Heart right ventricle (tissue), 16 donors: ENCODE data around the gene BPIFB4. TPM values are rescaled to one million over a fixed set of nuclear protein-coding genes. Genes with fewer than 3 reads are reported as not detected.

Source experiments
- ATAC-seq, 8 donors: fragments of 200-7000 bp; cut with Tn5 transposase; one replicate each; pipeline ENCODE4 v1.9.1; 2020; ENCODE audit warnings: mild to moderate bottlenecking in 8 of 8, moderate library complexity in 8 of 8, moderate number of reproducible peaks in 1 of 8
- DNase-seq, 2 donors: peaks; one replicate each; pipeline ENCODE4 v3.0.0-alpha.2; 2020
- H3K27ac ChIP-seq, 10 donors: fragments of 200-600 bp; sonication (generic) in 2 of 10; one replicate each; pipeline versions ENCODE4 v1.5.0 to v1.8.0; 2020 to 2022; ENCODE audit warnings: mild to moderate bottlenecking in 3 of 10
- H3K27me3 ChIP-seq, 7 donors: fragments of 200-600 bp; one replicate each; pipeline ENCODE4 v1.8.0; 2021 to 2022; ENCODE audit warnings: mild to moderate bottlenecking in 2 of 7
- H3K36me3 ChIP-seq, 9 donors: fragments of 200-600 bp; sonication (generic) in 1 of 9; one replicate each; pipeline versions ENCODE4 v1.5.0 to v1.8.0; 2020 to 2022; ENCODE audit warnings: mild to moderate bottlenecking in 2 of 9
- H3K4me1 ChIP-seq, 9 donors: fragments of 200-600 bp; sonication (generic) in 1 of 9; one replicate each; pipeline versions ENCODE4 v1.5.0 to v1.8.0; 2020 to 2022; ENCODE audit warnings: mild to moderate bottlenecking in 4 of 9
- H3K4me3 ChIP-seq, 10 donors: fragments of 200-600 bp; sonication (generic) in 2 of 10; one replicate each; pipeline versions ENCODE4 v1.5.0 to v1.8.0; 2020 to 2022; ENCODE audit warnings: mild to moderate bottlenecking in 7 of 10, moderate library complexity in 2 of 10
- H3K9me3 ChIP-seq, 11 donors: fragments of 200-600 bp in 10 of 11; sonication (generic) in 2 of 11; one replicate each; pipeline versions ENCODE4 v1.5.0 to v1.8.0; 2013 to 2022; ENCODE audit warnings: mild to moderate bottlenecking in 2 of 11, control low read depth in 1 of 11, moderate library complexity in 1 of 11
- CTCF ChIP-seq, 9 donors: fragments of 200-600 bp; sonication (generic) in 2 of 9; IDR thresholded peaks; one replicate each; pipeline versions ENCODE4 v1.5.0 to v1.8.0; 2021 to 2022; ENCODE audit warnings: antibody characterized with exemption in 9 of 9, mild to moderate bottlenecking in 5 of 9, moderate library complexity in 1 of 9
- WGBS, 2 donors: extraction: QIAGEN DNeasy Blood & Tissue Kit; methylation state at CpG; one replicate each; pipeline ENCODE4 v1.1.7; 2013; ENCODE audit warnings: inconsistent platforms in 1 of 2; 5-methylcytosine and 5-hydroxymethylcytosine counted together
- intact Hi-C, 10 donors: fragments of 100-400 bp; cut with DNase I; formaldehyde crosslinking; loops; one replicate each; pipeline versions ENCODE4 v1.11.1 to v1.14.2; 2022
- polyA plus RNA-seq, 2 donors: library from polyadenylated mRNA; stranded (reverse); fragments of 200-250 nt; gene quantifications; one replicate each; pipeline ENCODE4 v1.2.3, GENCODE V29; 2013
- total RNA-seq, 10 donors: library from RNA; stranded (reverse); fragmentation: NEBNext Ultra II Directional in 3 of 10; extraction: Animal tissue kit (Norgen Biotek cat#: 25700) in 3 of 10; gene quantifications; one replicate each; pipeline versions ENCODE4 v1.2.1 to v1.2.4, GENCODE V29; 2021 to 2023
- donor health status: Arrhythmogenic right ventricular cardiomyopathy.
- donor health status: ischemic (EF 13 %, LVEDD 7.1; RV severe dilation, severe dysfunction).
- donor health status: healthy with polysubstance abuse.
- donor health status: DM: no; HTN: yes; CAD: no.
- donor health status: DM: no; HTN: no; CAD: no.
- donor health status: ischemic (EF 25% LVEDD 6.9; RV normal size, moderate dysfunction).
- donor health status: ischemic (EF 25% LVEDD 5.7; RV mildly dilated, moderate dysfunction).
- donor health status: healthy.
- donor health status: DM: yes; HTN: yes; CAD: no.
- donor health status: Ischemic cardiomyopathy.
- donor health status: ischemic (EF 35%, LVEDD 5.7; RV mildly dilated, moderate dysfunction).
- donor health status: nonischemic (EF 11% LVEDD 7.7; RV severe dilation, severe dysfunction).
- donor health status: DM: yes; HTN: yes; CAD: no.
- donor health status: PGD.
- donor health status: ischemic (EF 29% LVEDD 5.4; RV normal size, mild dysfunction).
- donor health status: nonischemic (EF 23%, LVEDD 6.1; RV moderate dilation, normal function).

BPIFB4 gene
- total and polyA plus RNA-seq, 12 donors: not detected

GRCh38 chr20:33063271-33063670 is 16.2 kb upstream of the BPIFB4 start:
- intact Hi-C loops: no loop called here
- ATAC-seq (no peak), DNase-seq (no peak)
- no peak overlapping the region for H3K27ac ChIP-seq
- H3K27me3 ChIP-seq: no peaks in the 10 kb centered on the region
- no peak overlapping the region for H3K4me3 ChIP-seq
- no peaks in the 10 kb centered on the region for H3K4me1 ChIP-seq
- WGBS, 2 donors: 89 to 90% methylated on average over 6 of the region's 6 CpGs
- no peaks in the 10 kb centered on the region for H3K36me3 ChIP-seq
- no peak for TF ChIP-seq CTCF (IDR thresholded peaks at IDR 0.05)
- H3K9me3 ChIP-seq: no peaks in the 10 kb centered on the region

- Histone ChIP-seq H3K27me3 (no peaks in the 10 kb centered on the region), H3K4me3 (no peak overlapping the region), H3K9me3 (no peaks in the 10 kb centered on the region), H3K4me1 (no peaks in the 10 kb centered on the region), H3K36me3 (no peaks in the 10 kb centered on the region), H3K27ac (no peak overlapping the region)
- DNase-seq: no peak
- 88 to 91% methylated on average over 11 of the region's 11 CpGs for WGBS, 2 donors
- TF ChIP-seq CTCF (IDR thresholded peaks at IDR 0.05): no peak
- intact Hi-C loops: no loop called here
- no peak for ATAC-seq
Measured at GRCh38 chr20:33064572-33065287, 14.7 kb upstream of the BPIFB4 start.

GRCh38 chr20:33065785-33066184 is 13.7 kb upstream of the BPIFB4 start:
- DNase-seq: no peak
- H3K9me3 ChIP-seq: no peaks in the 10 kb centered on the region
- TF ChIP-seq CTCF (IDR thresholded peaks at IDR 0.05): no peak
- no peak overlapping the region for H3K4me3 ChIP-seq
- H3K27ac ChIP-seq: no peak overlapping the region
- intact Hi-C loops: no loop called here
- H3K4me1 ChIP-seq: no peaks in the 10 kb centered on the region
- WGBS, 2 donors: 82 to 83% methylated on average over 9 of the region's 9 CpGs
- peaks cover 0 to 6% (median 0%) of the 10 kb centered on the region in 7 donors for H3K27me3 ChIP-seq
- no peak for ATAC-seq
- H3K36me3 ChIP-seq: no peaks in the 10 kb centered on the region

- no peak for TF ChIP-seq CTCF (IDR thresholded peaks at IDR 0.05)
- H3K27me3 ChIP-seq: peaks cover 0 to 6% (median 6%) of the 10 kb centered on the region in 7 donors
- no peak overlapping the region for H3K27ac ChIP-seq
- H3K4me1 ChIP-seq: no peaks in the 10 kb centered on the region
- peaks cover 0 to 6% (median 0%) of the 10 kb centered on the region in 11 donors for H3K9me3 ChIP-seq
- no peaks in the 10 kb centered on the region for H3K36me3 ChIP-seq
- intact Hi-C loops: no loop called here
- DNase-seq (no peak), ATAC-seq (no peak)
- 71 to 72% methylated on average over 3 of the region's 3 CpGs for WGBS, 2 donors
- H3K4me3 ChIP-seq: no peak overlapping the region
Measured at GRCh38 chr20:33067806-33068205, 11.6 kb upstream of the BPIFB4 start.
